ENCODE measurements around the gene CBARP. TPM values are rescaled to one million over a fixed set of nuclear protein-coding genes. Genes with fewer than 3 reads are reported as not detected.

Gene CBARP
- total and polyA plus RNA-seq, 9 of the 15 experiments (the other 6 are each of a cell fraction or from before 2014, with no cell fraction given), result 0.03 to 8.9 (median 1.2) TPM; not detected in 1

- Histone ChIP-seq H3K27ac (ENCODE audit: extremely low read depth, low read depth, low read length) (peak overlapping the region; percentile 92), H3K79me2 (ENCODE audit: control insufficient read depth, insufficient read depth, low read length) (peaks cover 58% of the 10 kb centered on the region), H4K20me1 (replicated peaks; ENCODE audit: control insufficient read depth, insufficient read depth, low read length) (peaks cover 26% of the 10 kb centered on the region), H3K4me1 (replicated peaks in 1 of 2; ENCODE audit: control insufficient read depth in 2 of 2, insufficient read depth in 2 of 2, low read length in 2 of 2) (peaks cover 77 to 98% of the 10 kb centered on the region in 2 experiments), H3K9ac (ENCODE audit: insufficient read depth in 1 of 2, low read depth in 2 of 2, low read length in 2 of 2) (peak overlapping the region; percentile 90 to 99), H3K36me3 (ENCODE audit: control insufficient read depth, insufficient read depth, low read length) (peaks cover 49% of the 10 kb centered on the region), H3K9me3 (replicated peaks; ENCODE audit: control insufficient read depth, insufficient read depth, low read depth, low read length) (no peaks in the 10 kb centered on the region), H3K4me3 (peak overlapping the region; percentile 68), H3K4me2 (ENCODE audit: insufficient read depth, low read length) (peak overlapping the region; percentile 93), H3K9me1 (ENCODE audit: control insufficient read depth, insufficient read depth, low read length) (no peaks in the 10 kb centered on the region), H2AFZ (ENCODE audit: low read depth, low read length) (no peak overlapping the region), H3K27me3 (ENCODE audit: control insufficient read depth in 2 of 2, insufficient read depth in 2 of 2, low read length in 2 of 2) (no peaks in the 10 kb centered on the region)
- 2% methylated on average over 38 of the region's 64 CpGs for WGBS (ENCODE audit: insufficient coverage, low coverage, missing lambda C conversion rate)
- ChIA-PET POLR2A (interaction anchor here (0.6 to 3.0 kb wide), 63 partner anchors 8 to 588 kb away, joined by 3 to 90 read pairs (median 4); partner anchors contain the start of genes ATP5F1D, GPX4, MED16 and RNU6-9), CTCF (ENCODE audit: low intra/inter-chr PET ratio) (no interaction called here)
- peak; percentile 57 for FAIRE-seq
- DNase-seq (ENCODE audit: extremely low read depth in 1 of 4, low spot score in 3 of 4), result peak; percentile 74 to 90 (median 82)
- intact Hi-C loops (cut with micrococcal nuclease), result loop anchor here (1.0 to 10.0 kb wide), 3 partner anchors 21 to 224 kb away; partner anchors contain the start of gene MIDN
- BruUV-seq (replicated peaks), result TSS peak; percentile 63
- peak; percentile 1; the same call in 1 of the 3 replicates for ATAC-seq
- in situ Hi-C loops (cut with MboI), result no loop called here
- peak; percentile 83 for TF ChIP-seq CREB3L1 (IDR thresholded peaks at IDR 0.05; ENCODE audit: borderline replicate concordance, low read depth)
- peak; percentile 7; the same call in 1 of the 2 replicates for TF ChIP-seq CHD2 (IDR thresholded peaks at IDR 0.05; ENCODE audit: low read depth, low read length)
- TF ChIP-seq HCFC1 (IDR thresholded peaks at IDR 0.05; ENCODE audit: low read depth, low read length), result peak; percentile 60
- no peak for TF ChIP-seq ZNF324 (CRISPR knock-in tag; IDR thresholded peaks at IDR 0.05)
- TF ChIP-seq ZNF75A (CRISPR knock-in tag; IDR thresholded peaks at IDR 0.05), result no peak
- TF ChIP-seq FOXP1 (CRISPR knock-in tag; IDR thresholded peaks at IDR 0.05), result no peak; the same call in 1 of the 2 replicates
- no peak for TF ChIP-seq HNRNPK (IDR thresholded peaks at IDR 0.05; ENCODE audit: low read depth, low read length, poor library complexity, severe bottlenecking)
- peak; percentile 86; the same call in 1 of the 2 replicates for TF ChIP-seq ZHX1 (conservative IDR thresholded peaks at IDR 0.05; ENCODE audit: low read length)
- TF ChIP-seq ZNF778 (CRISPR knock-in tag; IDR thresholded peaks at IDR 0.05), result no peak
- TF ChIP-seq ZBTB8A (IDR thresholded peaks at IDR 0.05; ENCODE audit: partially characterized antibody), result no peak
- TF ChIP-seq SMARCB1 (IDR thresholded peaks at IDR 0.05; ENCODE audit: insufficient read length, low read depth), result no peak
- no peak for TF ChIP-seq ZNF175 (CRISPR knock-in tag; IDR thresholded peaks at IDR 0.05; ENCODE audit: low read depth)
Observed at GRCh38 chr19:1269478-1270212, 31.8 kb upstream of the CBARP start.

Measured in K562 (cell line).